HEK293 (cell line): ENCODE measurements around the gene WDR11.

Experiments
- CTCF ChIA-PET: fragments of 350-600 bp; formaldehyde crosslinking; extraction: SDS; loops from one replicate; lab custom pipeline; 2021; ENCODE audit warnings: antibody characterized with exemption; lab: Yijun Ruan, JAX
- POLR2A ChIA-PET: fragments of 300-600 bp; formaldehyde crosslinking; extraction: SDS; loops from one replicate; lab custom pipeline; 2020; ENCODE audit warnings: antibody characterized with exemption, inconsistent platforms; lab: Yijun Ruan, JAX
- H3K27ac ChIP-seq: fragments of 200-500 bp; sonication (Bioruptor generic); 2 replicates; pipeline ENCODE4 v1.5.1; 2014; ENCODE audit warnings: low read depth, low read length, control low read depth, inconsistent platforms; ENCODE audit errors: extremely low read depth
- H3K36me3 ChIP-seq, 2 experiments: fragments of 200-500 bp in 1 of 2; sonication (Bioruptor generic) in 1 of 2; 1 replicate in 1 of 2; 2 replicates in 1 of 2; pipeline ENCODE4 v1.5.1; 2014 to 2017; ENCODE audit warnings: inconsistent platforms in 2 of 2, low read length in 2 of 2; ENCODE audit not compliant: control insufficient read depth in 2 of 2, insufficient read depth in 1 of 2
- H3K4me1 ChIP-seq: fragments of 200-500 bp; sonication (Bioruptor generic); 2 replicates; pipeline ENCODE4 v1.5.1; 2014; ENCODE audit warnings: mild to moderate bottlenecking, low read length, inconsistent platforms; ENCODE audit not compliant: control insufficient read depth, insufficient read depth
- H3K4me3 ChIP-seq: 2 replicates; pipeline ENCODE4 v1.5.1; 2011; ENCODE audit warnings: low read depth, mild to moderate bottlenecking, control low read depth, low read length, moderate library complexity
- H3K9me3 ChIP-seq: fragments of 200-500 bp; sonication (Bioruptor generic); 2 replicates; pipeline ENCODE4 v1.5.1; 2014; ENCODE audit warnings: low read depth, low read length, inconsistent platforms; ENCODE audit not compliant: control insufficient read depth, insufficient read depth
- BCL11B ChIP-seq: fragments of 450-650 bp; formaldehyde crosslinking; IDR thresholded peaks from 2 replicates; pipeline ENCODE4 v1.5.1; 2016; ENCODE audit warnings: low read depth, missing biosample characterization, missing genetic modification characterization
- CTCF ChIP-seq: fragments of 450-650 bp; formaldehyde crosslinking; IDR thresholded peaks from 2 replicates; pipeline ENCODE4 v1.5.1; 2016; ENCODE audit warnings: missing biosample characterization, missing genetic modification characterization
- GLI4 ChIP-seq: fragments of 450-650 bp; formaldehyde crosslinking; IDR thresholded peaks from 2 replicates; pipeline ENCODE4 v1.5.1; 2016; ENCODE audit warnings: missing biosample characterization, missing genetic modification characterization
- MZF1 ChIP-seq: fragments of 450-650 bp; formaldehyde crosslinking; IDR thresholded peaks from 2 replicates; pipeline ENCODE4 v1.5.1; 2017; ENCODE audit warnings: missing biosample characterization, missing genetic modification characterization, borderline replicate concordance
- OVOL3 ChIP-seq: fragments of 450-650 bp; formaldehyde crosslinking; IDR thresholded peaks from 2 replicates; pipeline ENCODE4 v1.5.1; 2016; ENCODE audit warnings: missing biosample characterization, missing genetic modification characterization
- PRDM1 ChIP-seq: fragments of 450-650 bp; formaldehyde crosslinking; IDR thresholded peaks from 2 replicates; pipeline ENCODE4; 2016; ENCODE audit warnings: missing biosample characterization, missing genetic modification characterization
- RBAK ChIP-seq: fragments of 450-650 bp; formaldehyde crosslinking; IDR thresholded peaks from 2 replicates; pipeline ENCODE4 v1.5.1; 2016; ENCODE audit warnings: missing biosample characterization, missing genetic modification characterization
- SP2 ChIP-seq: fragments of 450-650 bp; formaldehyde crosslinking; IDR thresholded peaks from 2 replicates; pipeline ENCODE4 v1.5.1; 2016; ENCODE audit warnings: missing biosample characterization, missing genetic modification characterization
- YY1 ChIP-seq: fragments of 450-650 bp; formaldehyde crosslinking; IDR thresholded peaks from 2 replicates; pipeline ENCODE4 v1.5.1; 2018; ENCODE audit warnings: missing biosample characterization, missing genetic modification characterization
- ZBTB6 ChIP-seq: fragments of 450-650 bp; formaldehyde crosslinking; IDR thresholded peaks from 2 replicates; pipeline ENCODE4 v1.5.1; 2017; ENCODE audit warnings: missing biosample characterization, missing genetic modification characterization
- ZFHX2 ChIP-seq: fragments of 450-650 bp; formaldehyde crosslinking; conservative IDR thresholded peaks from 2 replicates; pipeline ENCODE4 v1.5.1; 2016; ENCODE audit warnings: missing biosample characterization, missing genetic modification characterization
- ZFP69B ChIP-seq: fragments of 450-650 bp; formaldehyde crosslinking; IDR thresholded peaks from 2 replicates; pipeline ENCODE4 v1.5.1; 2016; ENCODE audit warnings: missing biosample characterization, missing genetic modification characterization
- ZNF114 ChIP-seq: fragments of 450-650 bp; formaldehyde crosslinking; IDR thresholded peaks from 2 replicates; pipeline ENCODE4 v1.5.0; 2017; ENCODE audit warnings: missing biosample characterization, missing genetic modification characterization
- ZNF133 ChIP-seq: fragments of 450-650 bp; formaldehyde crosslinking; IDR thresholded peaks from 2 replicates; pipeline ENCODE4 v1.5.1; 2016; ENCODE audit warnings: missing biosample characterization, missing genetic modification characterization
- ZNF140 ChIP-seq: fragments of 450-650 bp; formaldehyde crosslinking; IDR thresholded peaks from 2 replicates; pipeline ENCODE4 v1.5.1; 2016; ENCODE audit warnings: missing biosample characterization, missing genetic modification characterization
- ZNF202 ChIP-seq: fragments of 450-650 bp; formaldehyde crosslinking; IDR thresholded peaks from 2 replicates; pipeline ENCODE4 v1.5.1; 2016; ENCODE audit warnings: missing biosample characterization, missing genetic modification characterization, borderline replicate concordance
- ZNF214 ChIP-seq: fragments of 450-650 bp; formaldehyde crosslinking; IDR thresholded peaks from 2 replicates; pipeline ENCODE4 v1.5.1; 2017; ENCODE audit warnings: missing biosample characterization, mild to moderate bottlenecking, missing genetic modification characterization, borderline replicate concordance
- ZNF223 ChIP-seq: fragments of 450-650 bp; formaldehyde crosslinking; IDR thresholded peaks from 2 replicates; pipeline ENCODE4 v1.5.1; 2016; ENCODE audit warnings: missing biosample characterization, missing genetic modification characterization
- ZNF394 ChIP-seq: fragments of 450-650 bp; formaldehyde crosslinking; IDR thresholded peaks from 2 replicates; pipeline ENCODE4 v1.5.1; 2016; ENCODE audit warnings: missing biosample characterization, missing genetic modification characterization, mild to moderate bottlenecking, moderate library complexity, borderline replicate concordance
- ZNF404 ChIP-seq: fragments of 450-650 bp; formaldehyde crosslinking; IDR thresholded peaks from 2 replicates; pipeline ENCODE4 v1.5.1; 2017; ENCODE audit warnings: missing biosample characterization, missing genetic modification characterization
- ZNF530 ChIP-seq: fragments of 450-650 bp; formaldehyde crosslinking; IDR thresholded peaks from 2 replicates; pipeline ENCODE4 v1.5.1; 2016; ENCODE audit warnings: low read depth, missing biosample characterization, missing genetic modification characterization
- ZNF610 ChIP-seq: fragments of 450-650 bp; formaldehyde crosslinking; IDR thresholded peaks from 2 replicates; pipeline ENCODE4 v1.5.1; 2016; ENCODE audit warnings: missing biosample characterization, missing genetic modification characterization, borderline replicate concordance
- ZNF645 ChIP-seq: fragments of 450-650 bp; formaldehyde crosslinking; IDR thresholded peaks from 2 replicates; pipeline ENCODE4; 2016; ENCODE audit warnings: missing biosample characterization, missing genetic modification characterization
- ZNF701 ChIP-seq: fragments of 450-650 bp; formaldehyde crosslinking; IDR thresholded peaks from 2 replicates; pipeline ENCODE4 v1.5.1; 2016; ENCODE audit warnings: missing biosample characterization, missing genetic modification characterization
- ZNF704 ChIP-seq: fragments of 450-650 bp; formaldehyde crosslinking; IDR thresholded peaks from 2 replicates; pipeline ENCODE4 v1.5.1; 2016; ENCODE audit warnings: missing biosample characterization, missing genetic modification characterization
- ZNF707 ChIP-seq: fragments of 450-650 bp; formaldehyde crosslinking; IDR thresholded peaks from 2 replicates; pipeline ENCODE4 v1.5.1; 2016; ENCODE audit warnings: missing biosample characterization, missing genetic modification characterization
- ZSCAN23 ChIP-seq: fragments of 450-650 bp; formaldehyde crosslinking; IDR thresholded peaks from 2 replicates; pipeline ENCODE4 v1.5.1; 2016; ENCODE audit warnings: missing biosample characterization, missing genetic modification characterization
- ZXDB ChIP-seq: fragments of 450-650 bp; formaldehyde crosslinking; IDR thresholded peaks from 2 replicates; pipeline ENCODE4 v1.5.1; 2016; ENCODE audit warnings: missing biosample characterization, missing genetic modification characterization

Gene WDR11

GRCh38 chr10:120940299-120940900, 89.2 kb downstream of the WDR11 start:
- ChIA-PET CTCF (interaction anchor here (0.7 to 1.4 kb wide), 3 partner anchors 639 to 961 kb away, joined by 3 to 5 read pairs (median 4); no protein-coding TSS in a partner anchor), POLR2A (no interaction called here)
- Histone ChIP-seq H3K4me1 (no peaks in the 10 kb centered on the region), H3K4me3 (no peak overlapping the region), H3K36me3 (no peaks in the 10 kb centered on the region), H3K9me3 (no peaks in the 10 kb centered on the region), H3K27ac (no peak overlapping the region)
- no peak for TF ChIP-seq ZNF133 (tag by site-specific recombination)
- no peak for TF ChIP-seq OVOL3 (tag by site-specific recombination)
- no peak for TF ChIP-seq ZNF645 (tag by site-specific recombination)
- no peak for TF ChIP-seq ZNF114 (tag by site-specific recombination)
- no peak for TF ChIP-seq ZNF704 (tag by site-specific recombination)
- TF ChIP-seq MZF1 (tag by site-specific recombination), result no peak
- no peak for TF ChIP-seq ZNF707 (tag by site-specific recombination)
- TF ChIP-seq SP2, result no peak
- no peak for TF ChIP-seq RBAK (tag by site-specific recombination)
- TF ChIP-seq PRDM1 (tag by site-specific recombination), result no peak
- no peak for TF ChIP-seq ZFP69B (tag by site-specific recombination)

GRCh38 chr10:120941501-120941900, 90.3 kb downstream of the WDR11 start:
- ChIA-PET CTCF (interaction anchor here (1.4 to 1.8 kb wide), 3 partner anchors 948 to 1110 kb away, joined by 3 to 6 read pairs (median 4); no protein-coding TSS in a partner anchor), POLR2A (no interaction called here)

More at GRCh38 chr10:120941501-120941900, 90.3 kb downstream of the WDR11 start:
- Histone ChIP-seq H3K4me1 (no peaks in the 10 kb centered on the region; the same call in 1 of the 2 replicates), H3K4me3 (no peak overlapping the region), H3K36me3 (no peaks in the 10 kb centered on the region), H3K9me3 (no peaks in the 10 kb centered on the region), H3K27ac (no peak overlapping the region)
- TF ChIP-seq GLI4 (tag by site-specific recombination) (no peak), ZNF610 (tag by site-specific recombination) (no peak), OVOL3 (tag by site-specific recombination) (no peak), ZNF140 (tag by site-specific recombination) (no peak), ZSCAN23 (tag by site-specific recombination) (no peak), ZNF530 (tag by site-specific recombination) (no peak), ZNF394 (tag by site-specific recombination) (no peak), ZNF404 (tag by site-specific recombination) (no peak), ZNF214 (tag by site-specific recombination) (no peak), YY1 (tag by site-specific recombination) (no peak), ZNF701 (no peak), ZFHX2 (no peak), BCL11B (tag by site-specific recombination) (no peak), RBAK (tag by site-specific recombination) (no peak), ZXDB (tag by site-specific recombination) (no peak), ZBTB6 (tag by site-specific recombination) (no peak), ZNF202 (tag by site-specific recombination) (no peak), CTCF (tag by site-specific recombination) (no peak), ZNF223 (tag by site-specific recombination) (no peak)
